LNCaP clone FGC (cell line): ENCODE measurements around the gene DGKA.

Experiments used
- DNase-seq: peaks from one replicate; pipeline ENCODE4 v3.0.0-alpha.2; 2011; ENCODE audit warnings: low read depth
- H3K4me3 ChIP-seq: 2 replicates; pipeline ENCODE4 v1.5.1; 2011; ENCODE audit warnings: mild to moderate bottlenecking, low read depth, low read length, control low read depth
- TF ChIP-seq, protein P1 (sequence below): IDR thresholded peaks from 2 replicates; pipeline ENCODE4 v1.5.1; 2012; ENCODE audit warnings: mild to moderate bottlenecking; ENCODE audit not compliant: control insufficient read depth, insufficient read depth; ENCODE audit errors: extremely low read depth

The DGKA gene

GRCh38 chr12:55955344-55955743 lies 24.4 kb downstream of the DGKA start:
- TF ChIP-seq, protein P1, sequence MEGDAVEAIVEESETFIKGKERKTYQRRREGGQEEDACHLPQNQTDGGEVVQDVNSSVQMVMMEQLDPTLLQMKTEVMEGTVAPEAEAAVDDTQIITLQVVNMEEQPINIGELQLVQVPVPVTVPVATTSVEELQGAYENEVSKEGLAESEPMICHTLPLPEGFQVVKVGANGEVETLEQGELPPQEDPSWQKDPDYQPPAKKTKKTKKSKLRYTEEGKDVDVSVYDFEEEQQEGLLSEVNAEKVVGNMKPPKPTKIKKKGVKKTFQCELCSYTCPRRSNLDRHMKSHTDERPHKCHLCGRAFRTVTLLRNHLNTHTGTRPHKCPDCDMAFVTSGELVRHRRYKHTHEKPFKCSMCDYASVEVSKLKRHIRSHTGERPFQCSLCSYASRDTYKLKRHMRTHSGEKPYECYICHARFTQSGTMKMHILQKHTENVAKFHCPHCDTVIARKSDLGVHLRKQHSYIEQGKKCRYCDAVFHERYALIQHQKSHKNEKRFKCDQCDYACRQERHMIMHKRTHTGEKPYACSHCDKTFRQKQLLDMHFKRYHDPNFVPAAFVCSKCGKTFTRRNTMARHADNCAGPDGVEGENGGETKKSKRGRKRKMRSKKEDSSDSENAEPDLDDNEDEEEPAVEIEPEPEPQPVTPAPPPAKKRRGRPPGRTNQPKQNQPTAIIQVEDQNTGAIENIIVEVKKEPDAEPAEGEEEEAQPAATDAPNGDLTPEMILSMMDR = no peak
- no peak overlapping the region for H3K4me3 ChIP-seq
- no peak for DNase-seq

DNA sequence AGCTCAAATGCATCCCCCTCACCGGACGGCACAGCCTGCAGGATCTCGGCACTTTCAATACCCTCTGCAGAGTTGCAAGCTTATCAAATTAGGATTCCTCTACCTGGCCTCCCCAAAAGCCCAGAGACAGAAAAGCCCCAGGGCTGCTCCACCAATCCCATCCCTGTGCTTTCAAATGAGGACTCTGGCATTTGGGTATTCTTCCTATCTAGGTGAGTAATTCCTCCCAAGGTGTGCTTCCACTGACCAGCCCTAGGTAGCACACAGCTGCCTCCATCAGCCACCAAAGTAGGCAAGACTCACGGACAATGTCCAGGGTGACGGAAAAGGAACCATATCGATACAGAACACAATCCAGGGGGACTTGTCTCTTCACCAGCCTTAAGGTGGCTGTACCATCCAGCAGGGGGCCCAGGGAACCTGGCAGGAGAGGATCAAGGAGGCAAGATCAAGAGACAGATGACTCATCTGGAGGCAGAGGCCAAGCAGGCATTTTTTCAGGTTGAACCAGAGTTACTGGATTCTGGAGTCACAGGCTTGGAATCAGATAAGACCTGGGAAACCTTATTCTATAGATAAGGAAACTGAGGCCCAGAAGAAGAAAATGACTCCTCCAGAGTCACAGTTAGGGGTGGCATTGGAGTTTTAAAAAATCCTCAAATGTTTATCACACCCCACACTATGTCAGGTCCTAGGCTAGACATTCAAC lies 25.0 kb downstream of the DGKA start:
- TF ChIP-seq, protein P1 = peak; percentile 19; the same call in 1 of the 2 replicates
- DNase-seq = peak; percentile 78
- no peak overlapping the region for H3K4me3 ChIP-seq

- no peak overlapping the region for H3K4me3 ChIP-seq
- TF ChIP-seq, protein P1 = no peak
- peak; percentile 81 for DNase-seq
Measured at GRCh38 chr12:55957106-55957859, 26.3 kb downstream of the DGKA start.

DNA sequence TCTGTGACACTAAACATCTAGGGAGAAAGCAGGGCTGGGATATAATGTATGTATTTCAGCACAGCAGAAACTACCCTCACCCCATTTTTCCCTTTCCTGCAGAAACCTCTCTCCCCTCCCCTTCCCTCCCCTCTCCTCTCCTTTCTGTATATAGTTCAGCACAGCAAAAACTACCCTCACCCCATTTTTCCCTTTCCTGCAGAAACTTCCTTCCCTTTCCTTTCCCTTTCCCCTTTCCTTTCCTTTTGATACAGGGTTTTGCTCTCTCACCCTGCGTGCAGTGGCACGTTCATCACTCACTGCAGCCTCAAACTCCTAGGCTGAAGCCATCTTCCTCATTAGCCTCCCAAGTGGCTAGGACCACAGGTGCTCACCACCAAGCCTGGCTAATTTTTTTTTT lies 32.8 kb downstream of the DGKA start:
- TF ChIP-seq, protein P1 = no peak
- DNase-seq = no peak
- H3K4me3 ChIP-seq = no peak overlapping the region

- no peak for DNase-seq
- no peak overlapping the region for H3K4me3 ChIP-seq
- TF ChIP-seq, protein P1 = no peak
Measured at GRCh38 chr12:55965240-55965639, 34.3 kb downstream of the DGKA start.

- DNase-seq = no peak
- peak within 1 kb of the TSS; percentile 76 for H3K4me3 ChIP-seq
Measured at GRCh38 chr12:55965941-55966407, 35.0 kb downstream of the DGKA start, which contains the start of gene PMEL. Gene PMEL, minus strand, starts transcription at chr12:55966042. Its CDS starts 31 bp downstream, at chr12:55966011.

More at GRCh38 chr12:55965941-55966407, 35.0 kb downstream of the DGKA start, which contains the start of gene PMEL:
- TF ChIP-seq, protein P1 = no peak
